Nephron (organoid): ENCODE measurements around the gene TLR9.

Experiments used
- H3K27ac Mint-ChIP-seq, 3 experiments: 2 replicates each; pipeline ENCODE4 v1.8.0; 2020; ENCODE audit warnings: mixed read lengths in 3 of 3, mild to moderate bottlenecking in 2 of 3, moderate library complexity in 1 of 3
- H3K27me3 Mint-ChIP-seq: 2 replicates; pipeline ENCODE4 v1.8.0; 2021; ENCODE audit warnings: low read depth, mild to moderate bottlenecking, moderate library complexity, mixed read lengths
- H3K36me3 Mint-ChIP-seq: 2 replicates; pipeline ENCODE4 v1.8.0; 2020; ENCODE audit warnings: low read depth, mixed read lengths
- H3K4me1 Mint-ChIP-seq: 2 replicates; pipeline ENCODE4 v1.8.0; 2020; ENCODE audit warnings: mixed read lengths
- H3K4me3 Mint-ChIP-seq, 3 experiments: 2 replicates each; pipeline ENCODE4 v1.8.0; 2020; ENCODE audit warnings: mild to moderate bottlenecking in 3 of 3, mixed read lengths in 3 of 3, moderate library complexity in 2 of 3
- H3K9me3 Mint-ChIP-seq: 2 replicates; pipeline ENCODE4 v1.8.0; 2020; ENCODE audit warnings: mixed read lengths
- CTCF ChIP-seq, 3 experiments: fragments of 200-600 bp; sonication (generic); IDR thresholded peaks; one replicate each; pipeline ENCODE4 v1.5.0; 2021; ENCODE audit warnings: antibody characterized with exemption in 3 of 3; ENCODE audit not compliant: unreplicated experiment in 3 of 3

Gene TLR9

GRCh38 chr3:52248816-52249547 lies 23.5 kb upstream of the TLR9 start:
- peaks cover 31% of the 10 kb centered on the region for H3K36me3 Mint-ChIP-seq
- H3K9me3 Mint-ChIP-seq: no peaks in the 10 kb centered on the region
- H3K4me1 Mint-ChIP-seq: no peaks in the 10 kb centered on the region
- peak overlapping the region in 2 of 3 experiments; percentile 38 to 51 for H3K4me3 Mint-ChIP-seq
- TF ChIP-seq CTCF (IDR thresholded peaks at IDR 0.05; ENCODE audit: unreplicated experiment in 3 of 3): no peak
- H3K27ac Mint-ChIP-seq: no peak overlapping the region
- H3K27me3 Mint-ChIP-seq: peaks cover 5% of the 10 kb centered on the region

GRCh38 chr3:52248165-52248541 lies 22.7 kb upstream of the TLR9 start:
- Mint-ChIP-seq H3K4me3 (no peak overlapping the region), H3K27ac (peak overlapping the region in 1 of 3 experiments; percentile 31), H3K9me3 (no peaks in the 10 kb centered on the region), H3K4me1 (no peaks in the 10 kb centered on the region), H3K36me3 (peaks cover 24% of the 10 kb centered on the region), H3K27me3 (peaks cover 5% of the 10 kb centered on the region)
- TF ChIP-seq CTCF (IDR thresholded peaks at IDR 0.05; ENCODE audit: unreplicated experiment in 3 of 3): no peak

- Mint-ChIP-seq H3K4me3 (peak overlapping the region; percentile 22 to 83 (median 67)), H3K27ac (peak overlapping the region in 1 of 3 experiments; percentile 31), H3K36me3 (peaks cover 20% of the 10 kb centered on the region), H3K9me3 (no peaks in the 10 kb centered on the region), H3K4me1 (no peaks in the 10 kb centered on the region), H3K27me3 (peaks cover 5% of the 10 kb centered on the region)
- no peak for TF ChIP-seq CTCF (IDR thresholded peaks at IDR 0.05; ENCODE audit: unreplicated experiment in 3 of 3)
Measured at GRCh38 chr3:52247409-52248164, 22.1 kb upstream of the TLR9 start.

GRCh38 chr3:52246728-52247408 lies 21.4 kb upstream of the TLR9 start:
- peak overlapping the region; percentile 80 to 83 (median 83) for H3K4me3 Mint-ChIP-seq

GRCh38 chr3:52246264-52246620 lies 20.8 kb upstream of the TLR9 start:
- H3K27me3 Mint-ChIP-seq: peaks cover 5% of the 10 kb centered on the region

More at GRCh38 chr3:52246728-52247408, 21.4 kb upstream of the TLR9 start:
- TF ChIP-seq CTCF (IDR thresholded peaks at IDR 0.05; ENCODE audit: unreplicated experiment in 3 of 3): no peak
- Mint-ChIP-seq H3K36me3 (peaks cover 15% of the 10 kb centered on the region), H3K27ac (peak overlapping the region; percentile 30 to 44 (median 31)), H3K27me3 (peaks cover 5% of the 10 kb centered on the region), H3K4me1 (no peaks in the 10 kb centered on the region), H3K9me3 (no peaks in the 10 kb centered on the region)

More at GRCh38 chr3:52246264-52246620, 20.8 kb upstream of the TLR9 start:
- peak overlapping the region; percentile 80 to 83 (median 83) for H3K4me3 Mint-ChIP-seq
- peak overlapping the region in 1 of 3 experiments; percentile 44 for H3K27ac Mint-ChIP-seq
- no peak for TF ChIP-seq CTCF (IDR thresholded peaks at IDR 0.05; ENCODE audit: unreplicated experiment in 3 of 3)
- H3K9me3 Mint-ChIP-seq: no peaks in the 10 kb centered on the region
- H3K36me3 Mint-ChIP-seq: peaks cover 13% of the 10 kb centered on the region
- no peaks in the 10 kb centered on the region for H3K4me1 Mint-ChIP-seq
